Suprapubic skin (tissue), 3 donors: ENCODE measurements around the gene WHAMM.

Source experiments
- POLR2AphosphoS5 ChIP-seq, 3 donors: sonication (generic); formaldehyde crosslinking; IDR thresholded peaks; one replicate each; pipeline ENCODE4 v1.6.1; 2017; ENCODE audit warnings: antibody characterized with exemption in 3 of 3
- TF ChIP-seq, protein P1 (sequence below), 2 donors: fragments of 200-600 bp in 1 of 2; fragments of 450-650 bp in 1 of 2; sonication (generic) in 1 of 2; IDR thresholded peaks; one replicate each; pipeline ENCODE4 v1.5.1; 2016 to 2019; ENCODE audit warnings: antibody characterized with exemption in 2 of 2, mild to moderate bottlenecking in 1 of 2, moderate library complexity in 1 of 2

DNA sequence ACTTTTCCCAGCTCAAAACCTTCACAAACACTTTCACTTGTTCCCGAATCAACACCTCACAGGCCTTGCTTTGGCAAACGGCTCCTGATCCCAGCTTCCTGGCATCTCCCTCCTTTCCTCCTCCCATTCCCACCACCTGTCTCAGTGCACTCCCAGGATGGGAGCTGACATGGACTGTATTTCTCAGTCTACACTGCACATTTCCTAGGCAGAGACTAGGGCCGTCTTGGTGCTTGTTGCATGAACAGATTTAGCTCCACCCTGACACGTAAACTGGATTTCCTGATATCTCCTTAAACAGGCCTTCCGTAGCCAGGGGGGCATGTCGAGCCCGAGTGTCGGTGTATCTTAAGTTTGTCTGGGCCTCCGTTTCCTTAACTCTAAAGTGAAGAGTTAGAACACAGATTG lies 790 bp upstream of the WHAMM start:
- TF ChIP-seq POLR2AphosphoS5 (IDR thresholded peaks at IDR 0.05) = no peak
- TF ChIP-seq, protein P1, sequence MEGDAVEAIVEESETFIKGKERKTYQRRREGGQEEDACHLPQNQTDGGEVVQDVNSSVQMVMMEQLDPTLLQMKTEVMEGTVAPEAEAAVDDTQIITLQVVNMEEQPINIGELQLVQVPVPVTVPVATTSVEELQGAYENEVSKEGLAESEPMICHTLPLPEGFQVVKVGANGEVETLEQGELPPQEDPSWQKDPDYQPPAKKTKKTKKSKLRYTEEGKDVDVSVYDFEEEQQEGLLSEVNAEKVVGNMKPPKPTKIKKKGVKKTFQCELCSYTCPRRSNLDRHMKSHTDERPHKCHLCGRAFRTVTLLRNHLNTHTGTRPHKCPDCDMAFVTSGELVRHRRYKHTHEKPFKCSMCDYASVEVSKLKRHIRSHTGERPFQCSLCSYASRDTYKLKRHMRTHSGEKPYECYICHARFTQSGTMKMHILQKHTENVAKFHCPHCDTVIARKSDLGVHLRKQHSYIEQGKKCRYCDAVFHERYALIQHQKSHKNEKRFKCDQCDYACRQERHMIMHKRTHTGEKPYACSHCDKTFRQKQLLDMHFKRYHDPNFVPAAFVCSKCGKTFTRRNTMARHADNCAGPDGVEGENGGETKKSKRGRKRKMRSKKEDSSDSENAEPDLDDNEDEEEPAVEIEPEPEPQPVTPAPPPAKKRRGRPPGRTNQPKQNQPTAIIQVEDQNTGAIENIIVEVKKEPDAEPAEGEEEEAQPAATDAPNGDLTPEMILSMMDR (IDR thresholded peaks at IDR 0.05) = no peak
